ENCODE measurements around the gene MID1.

The MID1 gene

GRCh38 chrX:10496345-10496965 lies 123.9 kb downstream of the MID1 start:
- Histone ChIP-seq H3K27ac (ENCODE audit: low read depth, low read length) (no peak overlapping the region), H3K4me2 (ENCODE audit: low read depth, low read length, poor library complexity, severe bottlenecking) (no peak overlapping the region), H3K9me3 (ENCODE audit: insufficient read depth, low read length) (no peaks in the 10 kb centered on the region), H3F3A (ENCODE audit: insufficient read depth) (no peaks in the 10 kb centered on the region), H3K4me3 (ENCODE audit: insufficient read depth, low read length, poor library complexity, severe bottlenecking) (no peak overlapping the region), H3K36me3 (ENCODE audit: low read length) (no peaks in the 10 kb centered on the region), H3K9me2 (replicated peaks; ENCODE audit: insufficient read depth, low read length) (no peaks in the 10 kb centered on the region), H3K9ac (ENCODE audit: low read length) (no peak overlapping the region), H3K27me3 (ENCODE audit: low read length) (no peaks in the 10 kb centered on the region), H2AFZ (ENCODE audit: low read depth, low read length, severe bottlenecking) (no peak overlapping the region), H3K79me2 (ENCODE audit: insufficient read depth, low read length) (no peaks in the 10 kb centered on the region), H4K20me1 (ENCODE audit: low read depth, low read length) (no peaks in the 10 kb centered on the region)
- TF ChIP-seq, protein P1, sequence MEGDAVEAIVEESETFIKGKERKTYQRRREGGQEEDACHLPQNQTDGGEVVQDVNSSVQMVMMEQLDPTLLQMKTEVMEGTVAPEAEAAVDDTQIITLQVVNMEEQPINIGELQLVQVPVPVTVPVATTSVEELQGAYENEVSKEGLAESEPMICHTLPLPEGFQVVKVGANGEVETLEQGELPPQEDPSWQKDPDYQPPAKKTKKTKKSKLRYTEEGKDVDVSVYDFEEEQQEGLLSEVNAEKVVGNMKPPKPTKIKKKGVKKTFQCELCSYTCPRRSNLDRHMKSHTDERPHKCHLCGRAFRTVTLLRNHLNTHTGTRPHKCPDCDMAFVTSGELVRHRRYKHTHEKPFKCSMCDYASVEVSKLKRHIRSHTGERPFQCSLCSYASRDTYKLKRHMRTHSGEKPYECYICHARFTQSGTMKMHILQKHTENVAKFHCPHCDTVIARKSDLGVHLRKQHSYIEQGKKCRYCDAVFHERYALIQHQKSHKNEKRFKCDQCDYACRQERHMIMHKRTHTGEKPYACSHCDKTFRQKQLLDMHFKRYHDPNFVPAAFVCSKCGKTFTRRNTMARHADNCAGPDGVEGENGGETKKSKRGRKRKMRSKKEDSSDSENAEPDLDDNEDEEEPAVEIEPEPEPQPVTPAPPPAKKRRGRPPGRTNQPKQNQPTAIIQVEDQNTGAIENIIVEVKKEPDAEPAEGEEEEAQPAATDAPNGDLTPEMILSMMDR (IDR thresholded peaks at IDR 0.05; ENCODE audit: insufficient read depth, low read length, poor library complexity, severe bottlenecking): no peak
- no peak for TF ChIP-seq EZH2phosphoT487 (conservative IDR thresholded peaks at IDR 0.05; ENCODE audit: low read length)

DNA sequence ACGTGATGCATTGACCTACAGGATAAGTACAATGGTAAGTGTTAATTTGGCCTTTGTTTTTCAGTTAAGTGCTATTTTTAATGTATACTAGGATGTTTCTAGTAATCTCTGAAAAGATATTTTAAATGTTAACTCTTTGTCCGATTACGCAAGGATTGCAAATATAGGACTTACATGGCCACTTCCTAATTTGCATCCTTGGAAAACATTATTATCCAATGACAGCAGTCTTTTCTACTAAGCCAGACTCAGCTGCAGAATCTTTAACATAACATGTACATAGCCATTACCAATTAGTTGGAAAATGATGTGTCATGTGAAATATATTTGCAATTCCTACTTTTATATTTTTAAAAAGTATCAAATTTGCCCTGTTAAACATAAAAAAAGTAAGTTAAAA lies 124.7 kb downstream of the MID1 start:
- Histone ChIP-seq H3K4me2 (ENCODE audit: low read depth, low read length, poor library complexity, severe bottlenecking) (no peak overlapping the region), H3K79me2 (ENCODE audit: insufficient read depth, low read length) (no peaks in the 10 kb centered on the region), H3K36me3 (ENCODE audit: low read length) (no peaks in the 10 kb centered on the region), H4K20me1 (ENCODE audit: low read depth, low read length) (no peaks in the 10 kb centered on the region), H3K4me3 (ENCODE audit: insufficient read depth, low read length, poor library complexity, severe bottlenecking) (no peak overlapping the region), H2AFZ (ENCODE audit: low read depth, low read length, severe bottlenecking) (no peak overlapping the region), H3K27me3 (ENCODE audit: low read length) (no peaks in the 10 kb centered on the region), H3K9ac (ENCODE audit: low read length) (no peak overlapping the region), H3K27ac (ENCODE audit: low read depth, low read length) (no peak overlapping the region), H3K9me2 (replicated peaks; ENCODE audit: insufficient read depth, low read length) (no peaks in the 10 kb centered on the region), H3K9me3 (ENCODE audit: insufficient read depth, low read length) (no peaks in the 10 kb centered on the region), H3F3A (ENCODE audit: insufficient read depth) (no peaks in the 10 kb centered on the region)
- TF ChIP-seq, protein P1 (IDR thresholded peaks at IDR 0.05; ENCODE audit: insufficient read depth, low read length, poor library complexity, severe bottlenecking): no peak
- no peak for TF ChIP-seq EZH2phosphoT487 (conservative IDR thresholded peaks at IDR 0.05; ENCODE audit: low read length)

GRCh38 chrX:10492250-10492649 lies 128.1 kb downstream of the MID1 start:
- no peaks in the 10 kb centered on the region for H3K27me3 ChIP-seq (ENCODE audit: low read length)
- H3K9me3 ChIP-seq (ENCODE audit: insufficient read depth, low read length): no peaks in the 10 kb centered on the region
- no peak overlapping the region for H3K27ac ChIP-seq (ENCODE audit: low read depth, low read length)

More at GRCh38 chrX:10492250-10492649, 128.1 kb downstream of the MID1 start:
- Histone ChIP-seq H3K9me2 (replicated peaks; ENCODE audit: insufficient read depth, low read length) (no peaks in the 10 kb centered on the region), H3F3A (ENCODE audit: insufficient read depth) (no peaks in the 10 kb centered on the region), H3K4me3 (ENCODE audit: insufficient read depth, low read length, poor library complexity, severe bottlenecking) (no peak overlapping the region), H3K4me2 (ENCODE audit: low read depth, low read length, poor library complexity, severe bottlenecking) (no peak overlapping the region), H4K20me1 (ENCODE audit: low read depth, low read length) (no peaks in the 10 kb centered on the region), H3K36me3 (ENCODE audit: low read length) (no peaks in the 10 kb centered on the region), H2AFZ (ENCODE audit: low read depth, low read length, severe bottlenecking) (no peak overlapping the region), H3K79me2 (ENCODE audit: insufficient read depth, low read length) (no peaks in the 10 kb centered on the region), H3K9ac (ENCODE audit: low read length) (no peak overlapping the region)
- TF ChIP-seq EZH2phosphoT487 (conservative IDR thresholded peaks at IDR 0.05; ENCODE audit: low read length): no peak
- TF ChIP-seq, protein P1 (IDR thresholded peaks at IDR 0.05; ENCODE audit: insufficient read depth, low read length, poor library complexity, severe bottlenecking): no peak

All from SU-DHL-6 (cell line).